Activated naive CD4-positive, alpha-beta T cell treated with anti-CD3 and anti-CD28 coated beads, Interleukin-2, amount 50 U/mL, for 24 hours (primary cell): Measurements from ENCODE around the gene SHANK2.

Source experiments
- H3K27ac Mint-ChIP-seq: one replicate; pipeline ENCODE4 v1.8.0; 2021; ENCODE audit warnings: mild to moderate bottlenecking, mixed read lengths
- H3K27me3 Mint-ChIP-seq: one replicate; pipeline ENCODE4 v1.8.0; 2021; ENCODE audit warnings: mixed read lengths
- H3K36me3 Mint-ChIP-seq: one replicate; pipeline ENCODE4 v1.8.0; 2021; ENCODE audit warnings: mixed read lengths
- H3K4me1 Mint-ChIP-seq: one replicate; pipeline ENCODE4 v1.8.0; 2021; ENCODE audit warnings: mixed read lengths
- H3K4me3 Mint-ChIP-seq: one replicate; pipeline ENCODE4 v1.8.0; 2021; ENCODE audit warnings: mild to moderate bottlenecking, mixed read lengths
- H3K9me3 Mint-ChIP-seq: one replicate; pipeline ENCODE4 v1.8.0; 2021; ENCODE audit warnings: mixed read lengths

SHANK2 gene

DNA sequence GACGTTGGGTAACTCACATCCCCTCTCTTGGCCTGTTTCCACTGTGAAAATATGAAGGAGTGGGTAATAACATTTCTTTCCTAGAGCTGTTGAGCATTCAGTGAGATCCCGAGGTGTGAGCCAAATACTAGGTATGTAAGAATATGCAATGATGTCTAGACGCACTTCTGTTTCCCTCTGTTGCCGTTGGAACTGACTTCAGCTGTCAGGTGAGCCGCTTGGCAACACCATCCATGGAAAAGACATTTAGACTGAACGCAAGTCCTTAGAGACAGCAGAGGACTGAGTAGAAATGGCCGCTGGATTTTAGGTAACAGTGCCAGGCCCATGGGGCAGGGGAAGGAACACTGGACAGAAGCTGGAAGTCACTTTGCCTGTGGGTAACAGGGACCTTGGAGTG, 29.5 kb upstream of the SHANK2 start:
- H3K36me3 Mint-ChIP-seq, result no peaks in the 10 kb centered on the region
- no peaks in the 10 kb centered on the region for H3K4me1 Mint-ChIP-seq
- no peak overlapping the region for H3K27ac Mint-ChIP-seq
- H3K4me3 Mint-ChIP-seq, result no peak overlapping the region
- no peaks in the 10 kb centered on the region for H3K9me3 Mint-ChIP-seq
- H3K27me3 Mint-ChIP-seq, result peaks cover 4% of the 10 kb centered on the region

DNA sequence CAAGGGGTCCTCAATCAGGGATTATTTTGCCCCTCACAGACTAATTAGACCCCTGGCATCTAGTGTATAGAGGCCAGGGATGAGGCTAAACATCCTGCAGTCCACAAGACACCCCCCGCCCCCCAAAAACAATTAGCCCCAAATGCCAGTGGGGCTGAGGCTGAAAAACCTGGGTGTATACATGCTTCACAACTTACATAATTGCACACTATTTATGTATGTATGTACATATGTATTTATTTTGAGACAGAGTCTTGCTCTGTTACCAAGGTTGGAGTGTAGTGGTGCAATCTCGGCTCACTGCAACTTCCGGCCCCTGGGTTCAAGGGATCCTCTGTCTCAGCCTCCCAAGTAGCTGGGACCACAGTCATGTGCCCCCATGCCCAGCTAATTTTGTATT, 28.8 kb upstream of the SHANK2 start:
- H3K27ac Mint-ChIP-seq, result no peak overlapping the region
- no peaks in the 10 kb centered on the region for H3K4me1 Mint-ChIP-seq
- no peaks in the 10 kb centered on the region for H3K36me3 Mint-ChIP-seq
- no peak overlapping the region for H3K4me3 Mint-ChIP-seq
- no peaks in the 10 kb centered on the region for H3K9me3 Mint-ChIP-seq
- H3K27me3 Mint-ChIP-seq, result peaks cover 6% of the 10 kb centered on the region

DNA sequence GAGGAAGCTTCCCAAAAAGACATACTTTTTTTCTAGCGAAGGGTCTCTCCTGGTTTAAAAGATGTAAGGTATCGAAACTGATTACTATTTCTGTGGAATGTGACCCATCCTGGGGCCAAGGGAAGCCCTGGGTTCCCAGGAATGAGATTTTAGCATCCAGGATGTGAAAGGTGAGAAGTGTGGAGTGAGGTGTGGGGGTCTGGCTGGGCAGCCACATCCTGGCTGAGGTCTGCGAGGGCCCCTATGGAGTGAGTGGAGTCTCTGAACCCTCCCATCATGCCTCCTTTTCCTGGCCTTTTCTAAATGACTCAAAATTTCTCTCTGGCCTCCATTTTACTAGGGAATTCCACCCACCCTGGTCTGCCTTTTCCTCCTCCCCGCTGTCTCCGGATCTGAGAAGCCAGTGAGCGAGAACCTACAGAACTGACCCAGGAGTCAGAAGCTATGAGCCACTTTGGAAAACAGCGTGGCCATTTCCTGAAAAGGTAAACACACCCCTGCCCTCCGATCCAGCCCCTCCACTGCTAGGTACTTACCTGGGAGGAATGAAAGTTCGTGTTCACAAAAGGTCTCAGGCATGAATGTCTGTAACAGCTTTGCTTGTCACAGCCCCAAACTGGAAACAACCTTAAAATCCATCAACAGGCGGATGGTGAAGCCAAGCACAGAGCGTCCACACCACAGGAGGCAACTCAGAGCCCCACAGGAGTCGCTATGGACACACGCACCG, 27.7 kb upstream of the SHANK2 start:
- no peaks in the 10 kb centered on the region for H3K36me3 Mint-ChIP-seq
- no peaks in the 10 kb centered on the region for H3K9me3 Mint-ChIP-seq
- no peak overlapping the region for H3K4me3 Mint-ChIP-seq
- H3K27ac Mint-ChIP-seq, result no peak overlapping the region
- H3K4me1 Mint-ChIP-seq, result no peaks in the 10 kb centered on the region
- H3K27me3 Mint-ChIP-seq, result peaks cover 6% of the 10 kb centered on the region

DNA sequence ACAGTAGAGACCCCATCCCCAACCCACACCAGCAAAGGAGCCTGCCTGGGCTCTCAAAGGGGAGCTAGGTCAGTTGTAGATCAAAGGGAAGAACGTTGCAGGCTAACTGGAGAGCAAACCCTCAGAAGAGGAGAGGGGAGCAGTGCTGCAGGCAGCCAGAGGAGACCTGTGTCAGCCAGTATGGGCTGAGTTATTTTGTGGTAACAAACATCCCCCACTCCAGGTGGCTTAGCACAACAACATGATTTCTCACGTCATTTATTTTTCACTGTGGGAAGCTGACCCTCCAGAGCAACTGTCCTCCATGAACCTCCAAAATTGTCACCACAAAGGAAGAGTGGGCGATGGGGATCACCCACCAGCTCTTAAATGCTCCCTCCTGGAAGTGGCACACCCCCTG, 19.8 kb upstream of the SHANK2 start:
- Mint-ChIP-seq H3K9me3 (peaks cover 17% of the 10 kb centered on the region), H3K4me1 (no peaks in the 10 kb centered on the region), H3K4me3 (no peak overlapping the region), H3K27me3 (peaks cover 9% of the 10 kb centered on the region), H3K36me3 (no peaks in the 10 kb centered on the region), H3K27ac (no peak overlapping the region)

DNA sequence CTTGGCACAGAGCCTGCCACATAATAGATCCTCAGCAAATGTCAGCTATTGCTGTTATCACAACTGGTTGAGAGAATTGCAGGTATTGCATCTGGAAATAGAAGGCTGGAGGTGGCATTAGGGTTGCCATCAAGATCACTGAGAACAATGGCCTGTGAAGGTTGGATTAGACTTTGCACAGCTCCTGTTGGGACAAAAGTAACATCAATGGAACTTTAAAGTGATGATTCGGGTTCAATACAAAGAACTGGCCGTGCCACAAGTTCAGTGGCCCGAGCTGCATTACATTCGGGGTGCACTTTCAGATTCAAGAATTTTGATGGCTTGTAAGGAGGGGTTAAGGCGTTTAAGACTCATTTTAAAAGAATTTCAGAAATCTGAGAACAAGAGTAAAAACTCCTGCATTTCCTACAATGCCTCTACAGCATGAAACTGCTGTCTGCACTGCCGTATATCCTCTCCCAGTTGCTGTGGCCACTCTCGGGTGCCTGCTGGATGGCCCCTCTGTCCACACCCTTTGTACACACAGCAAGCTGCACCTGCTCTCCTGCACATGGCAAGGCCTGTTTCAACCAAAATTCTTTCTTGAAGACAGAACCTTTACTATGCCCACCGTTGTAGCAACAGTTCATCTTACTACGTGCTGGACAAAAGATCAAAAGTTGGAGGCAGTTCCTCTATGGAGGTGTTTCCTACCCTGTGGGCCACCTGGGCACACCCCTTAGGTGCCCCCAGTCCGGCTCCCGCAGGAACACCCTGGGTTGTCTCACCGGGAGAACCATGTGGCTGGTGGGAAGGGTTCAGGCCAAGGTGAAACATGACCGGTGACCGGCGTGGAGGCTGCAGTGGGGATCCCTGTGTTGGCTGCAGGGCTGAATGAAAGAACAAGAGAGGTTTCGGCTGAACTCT, 17.5 kb upstream of the SHANK2 start:
- Mint-ChIP-seq H3K4me1 (no peaks in the 10 kb centered on the region), H3K36me3 (no peaks in the 10 kb centered on the region), H3K9me3 (peaks cover 16% of the 10 kb centered on the region)

DNA sequence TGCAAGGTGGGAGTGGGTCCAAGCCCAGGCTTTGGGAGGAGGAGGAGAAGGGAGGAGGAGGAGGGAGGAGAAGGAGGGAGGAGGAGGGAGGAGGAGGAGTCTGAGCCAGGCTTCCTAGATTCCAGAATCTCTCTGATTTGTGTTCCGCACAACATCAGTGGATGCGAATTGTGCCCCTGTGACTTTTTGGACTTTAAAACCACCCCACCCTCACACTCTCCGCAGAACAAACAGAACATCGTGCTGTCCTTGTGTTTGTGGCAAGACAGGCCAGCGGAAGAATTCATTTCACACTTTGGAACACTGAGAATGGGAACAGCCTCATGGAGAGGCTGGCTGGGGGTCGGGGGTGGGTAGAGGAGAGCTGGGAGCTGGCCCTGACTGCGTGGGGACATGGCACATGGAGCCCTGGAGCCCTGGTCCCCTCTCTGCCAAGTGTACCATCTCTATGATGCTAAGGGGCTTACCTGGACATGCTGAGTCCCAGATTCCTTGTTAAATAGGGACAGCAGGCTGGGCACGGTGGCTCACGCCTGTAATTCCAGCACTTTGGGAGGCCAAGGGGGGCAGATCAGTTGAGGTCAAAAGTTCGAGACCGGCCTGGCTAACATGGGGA, 16.4 kb upstream of the SHANK2 start:
- H3K36me3 Mint-ChIP-seq, result no peaks in the 10 kb centered on the region
- peaks cover 3% of the 10 kb centered on the region for H3K27me3 Mint-ChIP-seq
- no peak overlapping the region for H3K4me3 Mint-ChIP-seq
- H3K27ac Mint-ChIP-seq, result no peak overlapping the region
- no peaks in the 10 kb centered on the region for H3K4me1 Mint-ChIP-seq
- H3K9me3 Mint-ChIP-seq, result peaks cover 6% of the 10 kb centered on the region

More for the DNA sequence above, 17.5 kb upstream of the SHANK2 start:
- Mint-ChIP-seq H3K27me3 (peaks cover 6% of the 10 kb centered on the region), H3K27ac (no peak overlapping the region), H3K4me3 (no peak overlapping the region)

DNA sequence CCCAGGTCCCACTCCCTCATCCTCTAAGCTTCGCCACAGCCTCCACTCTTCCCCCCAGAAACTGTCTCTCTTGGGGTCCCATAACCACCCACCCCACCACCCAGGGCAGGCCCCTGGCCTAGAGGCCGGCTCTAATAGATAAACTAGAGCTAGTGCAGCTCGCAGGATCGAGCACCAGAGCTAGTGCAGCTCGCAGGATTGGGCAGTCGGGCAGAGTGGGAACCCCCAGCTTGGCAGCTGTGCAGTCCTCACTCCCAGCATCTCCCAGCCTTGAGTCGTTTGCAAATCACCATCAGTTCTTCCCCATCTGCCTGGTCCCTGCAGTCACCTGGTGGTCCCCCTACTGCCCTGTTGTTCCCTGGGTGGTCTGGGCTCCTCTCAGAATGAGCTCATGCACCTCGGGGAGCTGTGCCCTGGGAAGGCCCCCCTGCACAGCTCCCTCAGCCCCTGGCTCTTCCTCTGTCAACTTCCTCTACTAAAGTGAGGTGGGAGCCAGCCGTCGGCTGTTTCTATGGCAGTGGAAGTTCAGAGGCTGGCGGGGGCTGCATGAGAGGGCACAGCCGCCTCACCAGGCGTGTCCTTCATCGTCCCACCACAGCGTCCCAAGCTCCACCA, 15.5 kb upstream of the SHANK2 start:
- peaks cover 3% of the 10 kb centered on the region for H3K27me3 Mint-ChIP-seq

DNA sequence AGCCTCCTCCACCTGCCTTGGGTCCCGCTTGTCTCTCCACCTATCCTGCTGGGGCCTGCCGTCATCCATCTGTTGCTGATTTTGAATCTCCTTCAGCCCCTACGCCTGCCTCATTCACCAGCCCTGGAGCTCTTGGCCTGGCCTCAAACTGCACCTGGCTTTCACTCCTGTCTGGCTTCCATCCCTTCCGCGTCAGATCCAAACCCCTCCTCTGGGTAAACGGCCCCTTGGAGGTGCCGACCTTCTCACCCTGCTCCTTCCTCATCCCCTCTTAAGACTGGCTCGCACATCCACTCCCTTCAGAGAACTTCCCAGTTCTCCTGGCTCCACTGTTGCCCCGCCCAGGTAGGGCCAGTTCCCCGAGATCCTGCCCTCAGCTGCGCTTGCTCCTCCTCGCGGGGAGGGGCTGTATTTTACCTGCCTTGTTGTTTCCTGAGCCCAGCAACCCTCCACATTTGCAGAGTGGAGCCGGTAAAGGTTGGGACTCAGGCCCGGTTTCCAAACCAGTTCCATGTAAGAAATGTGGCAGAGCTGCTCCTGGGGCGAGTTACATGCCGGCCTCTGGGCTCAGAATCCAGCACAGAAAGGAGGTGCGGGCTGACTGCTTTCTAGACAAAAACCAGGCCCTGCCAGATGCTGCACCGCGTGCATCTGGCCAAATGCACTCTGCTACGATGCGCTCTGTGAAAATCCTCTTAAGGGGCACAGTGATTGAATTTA, 13.9 kb upstream of the SHANK2 start:
- H3K4me3 Mint-ChIP-seq, result no peak overlapping the region
- no peaks in the 10 kb centered on the region for H3K9me3 Mint-ChIP-seq
- H3K27ac Mint-ChIP-seq, result no peak overlapping the region
- H3K36me3 Mint-ChIP-seq, result no peaks in the 10 kb centered on the region
- H3K27me3 Mint-ChIP-seq, result peaks cover 3% of the 10 kb centered on the region
- H3K4me1 Mint-ChIP-seq, result no peaks in the 10 kb centered on the region

More for the DNA sequence above, 15.5 kb upstream of the SHANK2 start:
- H3K4me1 Mint-ChIP-seq, result no peaks in the 10 kb centered on the region
- H3K36me3 Mint-ChIP-seq, result no peaks in the 10 kb centered on the region
- no peaks in the 10 kb centered on the region for H3K9me3 Mint-ChIP-seq
- no peak overlapping the region for H3K27ac Mint-ChIP-seq
- no peak overlapping the region for H3K4me3 Mint-ChIP-seq

DNA sequence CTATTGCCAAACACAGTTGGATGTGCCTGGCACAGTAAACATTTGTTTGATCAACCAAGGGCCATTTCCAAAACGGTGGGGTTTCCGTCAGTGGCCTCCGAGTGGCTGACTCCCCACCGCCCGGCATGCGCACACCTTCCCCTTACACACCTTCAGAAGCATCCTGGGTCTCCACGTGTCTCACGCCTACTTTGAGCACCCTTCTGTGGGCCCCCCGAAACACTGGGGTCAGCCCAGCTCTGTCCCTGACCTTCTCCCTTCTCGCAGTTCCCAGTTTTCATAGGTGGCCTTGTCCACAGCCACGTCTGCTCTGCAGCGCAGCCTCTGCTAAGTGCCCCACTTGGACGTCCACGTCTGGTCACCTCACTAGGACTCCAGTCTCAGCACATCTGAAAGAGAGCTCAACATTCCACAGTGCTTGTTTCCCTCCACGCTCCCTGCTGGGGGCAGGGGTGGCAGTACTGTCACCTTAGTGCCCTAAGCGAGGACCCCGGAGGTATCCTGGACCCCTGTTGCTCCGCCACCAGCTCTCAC, 13.2 kb upstream of the SHANK2 start:
- Mint-ChIP-seq H3K4me1 (no peaks in the 10 kb centered on the region), H3K9me3 (no peaks in the 10 kb centered on the region), H3K4me3 (no peak overlapping the region), H3K27ac (no peak overlapping the region), H3K36me3 (no peaks in the 10 kb centered on the region), H3K27me3 (peaks cover 3% of the 10 kb centered on the region)

DNA sequence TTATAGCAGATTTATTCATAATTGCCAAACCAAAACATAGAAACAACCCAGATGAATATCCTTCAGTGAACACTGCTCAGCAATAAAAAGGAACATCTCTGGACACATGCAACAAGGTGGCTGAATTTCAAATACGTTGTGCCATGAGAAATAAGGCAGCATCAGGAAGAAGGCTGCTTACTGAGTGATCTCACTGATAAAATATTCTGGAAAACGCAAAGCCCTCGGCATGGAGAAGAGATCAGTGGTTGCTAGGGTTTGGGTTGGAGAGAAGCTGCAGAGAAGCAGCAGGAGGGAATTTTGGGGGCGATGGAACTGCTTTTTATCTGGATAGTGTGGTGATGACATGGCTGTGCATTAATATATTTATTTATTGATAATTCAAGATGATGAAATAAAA, 11.0 kb upstream of the SHANK2 start:
- Mint-ChIP-seq H3K27ac (no peak overlapping the region), H3K9me3 (no peaks in the 10 kb centered on the region), H3K4me3 (no peak overlapping the region), H3K27me3 (peaks cover 3% of the 10 kb centered on the region), H3K36me3 (no peaks in the 10 kb centered on the region), H3K4me1 (no peaks in the 10 kb centered on the region)

DNA sequence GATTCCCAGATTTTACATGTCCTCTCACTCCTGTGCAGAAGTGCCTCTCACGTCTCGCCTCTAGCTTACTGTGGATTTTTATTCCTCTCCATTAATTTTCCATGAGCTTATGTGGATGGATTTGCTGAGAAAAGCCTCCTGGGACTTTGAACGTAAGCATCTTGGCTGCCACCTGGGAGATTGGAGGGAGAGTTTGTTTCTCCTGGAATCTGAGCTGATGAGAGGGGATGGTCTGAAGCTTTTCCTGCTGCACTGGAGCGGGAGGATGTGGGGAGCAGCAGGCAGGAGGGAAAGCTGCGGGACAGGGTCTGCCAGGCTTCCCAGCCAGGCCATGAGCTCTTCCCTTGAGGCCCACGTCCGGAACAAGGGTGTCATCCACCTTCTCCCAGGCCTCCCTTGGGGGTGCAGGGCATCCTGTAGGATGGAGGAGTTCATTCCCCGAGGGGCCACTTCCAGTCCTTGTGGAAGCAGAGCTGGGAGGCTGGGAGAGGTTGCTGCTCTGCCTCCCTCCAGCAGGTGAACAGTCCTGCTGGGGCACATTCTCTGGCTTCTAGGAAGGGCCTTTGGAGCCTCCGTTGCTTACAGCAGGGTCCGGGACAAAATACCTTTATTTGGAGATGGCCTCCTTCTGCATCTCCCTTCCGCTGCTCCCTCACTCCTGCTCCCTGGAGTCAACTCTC, 3.6 kb upstream of the SHANK2 start:
- Mint-ChIP-seq H3K4me1 (peaks cover under 1% of the 10 kb centered on the region), H3K9me3 (no peaks in the 10 kb centered on the region), H3K4me3 (no peak overlapping the region), H3K36me3 (no peaks in the 10 kb centered on the region), H3K27ac (no peak overlapping the region), H3K27me3 (peaks cover 18% of the 10 kb centered on the region)

DNA sequence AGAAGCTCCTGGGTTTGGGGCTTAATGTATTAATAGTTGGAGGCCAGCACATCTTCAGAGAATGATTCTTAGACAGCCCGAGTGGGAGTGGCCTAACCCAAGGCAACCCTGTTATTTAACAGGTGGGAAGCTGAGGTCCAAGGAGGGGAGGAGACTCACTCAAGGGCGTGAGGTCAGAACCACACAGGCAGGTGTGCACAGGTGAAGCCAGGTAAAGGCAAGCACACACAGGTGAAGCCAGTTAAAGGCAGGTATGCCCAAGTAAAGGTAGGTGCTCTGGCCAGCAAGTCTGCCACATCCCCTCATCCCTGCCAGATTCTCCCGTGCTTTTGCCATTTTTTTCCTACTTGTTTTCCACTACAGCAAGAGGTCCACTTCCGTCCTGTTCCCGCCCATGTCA, 2.9 kb upstream of the SHANK2 start:
- Mint-ChIP-seq H3K9me3 (no peaks in the 10 kb centered on the region), H3K36me3 (no peaks in the 10 kb centered on the region), H3K27ac (no peak overlapping the region), H3K4me1 (peaks cover 3% of the 10 kb centered on the region), H3K4me3 (no peak overlapping the region), H3K27me3 (peaks cover 24% of the 10 kb centered on the region)

DNA sequence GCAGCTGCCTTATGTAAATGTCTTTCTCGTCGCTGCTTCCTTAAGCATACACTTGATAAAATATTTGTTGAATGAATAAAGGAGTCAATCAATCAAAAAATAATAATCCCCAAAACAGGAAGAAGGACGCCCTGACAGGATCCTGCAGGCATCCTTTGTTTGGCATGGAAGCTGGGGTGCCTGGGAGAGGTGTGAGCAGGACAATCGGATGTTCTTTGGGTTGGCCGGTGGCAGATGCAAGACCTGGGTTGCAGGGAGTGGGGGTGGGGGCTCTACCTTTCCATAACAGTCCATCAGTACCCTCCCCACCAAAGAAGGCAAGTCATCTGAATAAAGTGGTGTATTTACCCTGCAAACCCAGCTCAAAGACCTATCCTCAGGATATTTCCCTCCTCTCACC, 1.4 kb upstream of the SHANK2 start:
- H3K27me3 Mint-ChIP-seq, result peaks cover 35% of the 10 kb centered on the region
- H3K36me3 Mint-ChIP-seq, result no peaks in the 10 kb centered on the region
- peaks cover 3% of the 10 kb centered on the region for H3K4me1 Mint-ChIP-seq
- H3K4me3 Mint-ChIP-seq, result no peak overlapping the region
- no peaks in the 10 kb centered on the region for H3K9me3 Mint-ChIP-seq
- H3K27ac Mint-ChIP-seq, result no peak overlapping the region
